ENCODE data around the gene CD36. TPM values are rescaled to one million over a fixed set of nuclear protein-coding genes. Genes with fewer than 3 reads are reported as not detected.
"Not testable (repeated sequence)": the region's sequence is repeated elsewhere in the genome, so short reads cannot be mapped to it uniquely, and the experiment has no call there.

CD36 gene
- polyA plus RNA-seq, 3 donors = 22.6 to 33.6 (median 27.3) TPM

DNA sequence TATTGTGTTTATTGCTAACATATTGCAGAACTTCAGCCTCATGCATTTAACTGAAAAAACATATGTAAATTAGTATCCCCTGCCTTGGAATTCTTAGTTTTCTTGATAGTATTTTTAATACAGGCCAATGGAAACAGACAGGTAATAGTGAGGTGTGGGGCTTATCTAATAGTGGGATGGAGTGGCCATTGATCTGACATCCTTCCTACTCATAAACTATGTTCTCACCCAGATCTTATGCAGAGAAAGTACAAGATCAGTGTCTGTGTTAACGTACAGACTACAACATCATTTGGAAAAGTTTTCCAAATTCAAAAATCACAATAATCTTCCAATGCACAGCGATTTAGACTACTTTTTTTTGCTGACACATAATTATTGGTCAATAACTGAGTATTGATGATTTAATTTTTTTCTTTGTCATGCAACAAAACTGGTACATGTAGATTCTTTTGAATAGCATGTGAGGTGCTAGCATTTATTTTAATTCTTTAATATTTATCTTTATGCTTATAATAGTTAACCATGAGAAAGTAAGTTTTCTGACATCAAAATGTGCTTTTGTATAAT, 9.7 kb downstream of the CD36 start:
- no peak for DNase-seq

DNA sequence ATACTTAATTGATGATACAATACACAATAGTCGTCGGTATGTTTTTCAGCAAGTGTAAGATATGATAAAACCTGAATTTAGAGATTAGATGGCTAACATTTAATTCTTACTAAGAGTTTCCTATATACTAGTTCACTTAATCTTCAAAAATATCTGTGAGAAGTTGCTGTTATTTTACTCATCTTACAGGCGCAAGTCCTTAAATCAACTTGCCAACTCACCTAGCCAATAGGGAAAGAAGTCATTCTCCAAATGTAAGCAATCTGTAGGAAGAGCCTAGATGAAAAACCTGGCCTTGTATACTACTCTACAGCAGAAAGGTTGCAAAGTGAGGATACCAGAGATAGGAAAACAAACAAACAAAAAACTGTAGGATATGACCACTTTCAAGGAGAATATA, 10.6 kb downstream of the CD36 start:
- no peak for DNase-seq

DNA sequence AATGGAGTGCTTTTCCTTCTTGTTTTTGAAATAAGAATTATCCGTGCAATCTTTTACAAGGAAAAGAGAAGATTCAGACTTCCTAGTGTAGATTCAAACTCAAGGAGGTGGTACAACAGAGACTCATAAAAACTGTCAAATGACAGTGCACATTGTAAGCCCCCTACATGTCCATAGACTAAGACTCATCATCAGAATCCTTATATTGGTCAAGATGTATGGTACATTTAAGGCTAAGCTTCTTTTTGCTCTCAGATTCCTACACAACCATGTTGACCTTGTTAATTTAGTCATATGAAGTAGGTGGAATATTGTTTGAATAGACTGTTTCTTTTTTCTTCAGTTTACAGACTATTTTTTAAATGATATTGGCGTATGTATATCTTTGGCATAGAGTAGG, 11.6 kb downstream of the CD36 start:
- no peak for DNase-seq

DNA sequence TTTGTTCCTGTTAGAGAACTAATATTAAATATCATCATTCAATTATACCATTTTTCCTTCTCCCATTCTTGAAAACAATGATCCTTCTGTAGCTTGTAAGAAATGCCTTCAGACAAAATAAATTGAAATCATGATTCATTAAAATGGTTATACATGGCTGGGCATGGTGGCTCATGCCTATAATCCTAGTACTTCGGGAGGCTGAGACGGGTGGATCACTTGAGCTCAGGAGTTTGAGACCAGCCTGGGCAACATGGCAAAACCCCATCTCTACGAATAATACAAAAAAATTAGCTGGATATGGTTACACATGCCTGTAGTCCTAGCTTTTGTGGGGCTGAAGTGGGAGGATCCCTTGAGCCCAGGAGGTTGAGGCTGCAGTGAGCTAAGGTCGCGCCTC, 13.0 kb downstream of the CD36 start:
- DNase-seq = no peak

DNA sequence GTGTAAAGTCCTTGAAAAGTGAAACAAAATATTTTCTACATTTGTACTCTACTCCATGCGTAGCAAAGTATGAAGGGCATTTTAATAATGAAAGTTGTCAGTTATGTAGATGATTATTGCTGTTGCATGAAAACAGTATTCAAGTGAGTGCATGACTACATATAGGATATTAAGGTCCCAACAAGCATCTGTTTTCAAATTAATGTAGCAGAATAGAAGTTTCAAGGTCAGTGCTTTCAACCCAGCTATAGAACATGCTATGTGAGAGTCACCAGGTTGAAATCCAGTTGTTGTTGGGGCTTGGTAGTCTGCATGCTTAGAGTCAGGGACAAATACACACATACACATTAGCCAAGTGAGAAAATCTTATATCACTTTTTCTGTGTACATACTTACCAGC, 14.8 kb downstream of the CD36 start:
- DNase-seq = no peak

DNA sequence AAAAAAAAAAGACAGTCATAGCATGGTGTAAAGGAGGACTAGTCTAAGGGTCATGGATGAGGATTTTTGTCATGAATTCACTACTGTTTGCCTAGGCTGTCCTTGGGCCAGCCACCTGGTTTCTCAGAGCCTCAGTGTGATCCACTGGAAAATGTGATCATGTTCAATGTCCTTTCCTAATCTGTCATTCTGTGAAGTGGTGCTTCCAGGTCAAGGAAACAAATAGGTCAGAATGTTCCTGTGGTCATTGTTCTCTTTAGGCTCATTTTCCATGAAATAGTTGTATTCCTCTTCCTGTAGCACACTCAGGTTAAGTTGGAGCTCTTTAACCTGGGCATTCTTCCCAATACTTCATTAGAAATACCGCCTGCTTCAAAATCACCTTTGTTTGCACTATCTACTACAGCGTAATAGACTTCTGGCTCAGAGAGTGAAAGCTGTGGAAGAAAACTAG, 16.5 kb downstream of the CD36 start:
- DNase-seq = no peak

DNA sequence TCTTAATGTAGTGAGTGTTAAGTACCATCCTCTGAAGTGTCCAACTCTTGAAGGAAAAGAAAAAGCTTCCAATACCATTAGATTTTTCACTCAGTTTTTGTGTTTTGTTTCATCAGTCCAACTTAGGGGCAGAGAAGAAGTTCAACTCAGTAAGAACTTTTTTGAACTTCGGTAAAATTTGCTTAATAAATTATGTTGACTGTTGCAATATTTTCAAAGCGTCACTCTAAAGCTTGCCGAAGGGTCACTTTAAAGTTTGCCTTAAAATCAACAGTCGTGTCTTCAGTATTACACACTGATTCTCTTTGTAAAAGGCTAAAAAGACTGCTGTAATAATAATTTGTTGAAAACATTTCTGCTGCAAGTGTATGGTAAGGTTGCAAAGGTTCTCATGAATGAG, 17.6 kb downstream of the CD36 start:
- no peak for DNase-seq

DNA sequence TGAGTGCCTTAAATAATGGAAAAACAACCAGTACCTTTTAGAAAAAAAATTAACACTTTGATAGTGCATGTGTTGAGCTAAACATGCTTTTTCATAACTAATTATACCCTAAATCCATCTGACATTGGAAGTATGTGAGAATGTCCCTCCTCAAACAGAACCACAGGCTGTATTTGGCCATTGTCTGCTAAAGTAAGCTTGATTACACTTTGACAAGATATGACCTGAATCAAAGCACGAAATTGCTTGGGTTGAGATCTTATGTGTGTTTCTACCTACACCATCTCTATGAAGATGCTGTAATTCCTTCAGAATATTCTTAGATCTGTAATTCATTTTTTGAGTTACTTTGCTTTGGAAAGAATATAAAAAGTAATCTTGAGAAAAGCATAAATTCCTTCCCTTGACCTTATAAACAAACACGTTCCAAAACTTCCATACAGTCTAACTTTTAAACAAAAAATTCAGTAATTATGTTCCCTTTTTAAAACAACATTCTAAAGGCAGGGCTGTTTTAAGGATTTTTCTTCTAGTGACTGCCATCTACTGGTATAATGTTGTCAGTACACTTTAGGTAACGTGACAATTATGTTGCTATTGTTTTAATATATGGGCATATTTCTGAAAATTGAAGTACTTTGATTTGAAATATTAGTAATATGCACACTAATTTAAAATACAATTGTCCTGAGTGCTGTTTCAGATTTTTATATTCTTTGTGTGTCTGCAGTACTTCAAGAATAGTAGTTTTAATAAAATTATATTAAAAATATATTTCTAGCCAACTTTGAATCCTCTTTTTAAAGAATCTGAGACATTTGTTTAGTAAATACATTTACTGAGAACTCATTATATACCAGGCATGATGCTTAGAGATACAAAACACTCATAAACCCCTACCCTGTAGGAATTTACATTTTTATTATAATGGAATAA, 20.9 kb downstream of the CD36 start:
- DNase-seq = no peak

DNA sequence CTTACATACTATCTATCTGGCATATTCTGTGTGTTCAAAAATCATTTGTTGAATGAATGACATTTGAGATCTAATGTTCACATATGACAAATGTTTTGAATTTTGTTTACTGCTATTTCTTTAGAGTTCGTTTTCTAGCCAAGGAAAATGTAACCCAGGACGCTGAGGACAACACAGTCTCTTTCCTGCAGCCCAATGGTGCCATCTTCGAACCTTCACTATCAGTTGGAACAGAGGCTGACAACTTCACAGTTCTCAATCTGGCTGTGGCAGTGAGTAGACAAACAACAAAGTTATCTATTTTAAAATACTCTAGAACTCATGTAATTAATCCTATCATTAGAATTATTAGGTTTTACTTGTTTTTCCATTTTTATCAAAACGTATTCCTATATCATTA, 22.5 kb downstream of the CD36 start:
- DNase-seq = no peak

DNA sequence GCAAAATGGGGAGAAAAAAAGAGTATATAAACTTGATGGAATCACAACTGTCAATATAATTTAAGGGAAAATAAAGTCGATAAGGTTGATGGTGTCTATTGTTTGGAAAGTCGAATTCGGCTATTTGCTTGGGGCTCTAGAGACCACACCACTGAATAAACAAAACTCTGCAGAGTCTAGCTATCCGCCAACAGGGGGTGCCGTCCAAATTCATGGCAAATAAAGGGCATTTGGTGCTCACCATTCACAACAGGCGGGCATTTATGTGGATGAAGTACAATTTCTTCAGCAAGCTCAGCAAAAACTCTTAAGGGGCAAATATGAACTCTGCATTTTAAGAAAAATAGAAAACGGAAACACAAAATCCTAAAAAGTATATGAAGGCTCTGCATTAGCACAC, 23.3 kb downstream of the CD36 start:
- DNase-seq = no peak

DNA sequence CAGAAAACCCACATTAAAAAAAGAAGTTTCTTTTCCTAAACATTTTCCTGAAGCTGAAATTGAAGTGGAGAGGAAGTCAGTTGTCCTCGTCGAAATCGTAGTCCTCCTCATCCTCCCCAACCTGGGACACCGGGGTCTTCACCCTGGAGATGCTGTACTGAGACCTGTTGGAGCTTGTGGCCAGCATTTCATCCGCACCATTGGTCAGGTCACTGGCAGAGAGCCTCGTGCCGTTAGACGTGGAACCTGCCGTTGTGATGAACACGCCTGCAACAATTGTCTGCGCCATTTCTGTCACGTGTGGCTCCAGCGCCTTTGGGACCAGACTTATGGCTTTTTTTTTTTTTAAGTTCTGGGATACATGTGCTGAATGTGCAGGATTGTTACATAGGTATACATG, 23.8 kb downstream of the CD36 start:
- no peak for DNase-seq

DNA sequence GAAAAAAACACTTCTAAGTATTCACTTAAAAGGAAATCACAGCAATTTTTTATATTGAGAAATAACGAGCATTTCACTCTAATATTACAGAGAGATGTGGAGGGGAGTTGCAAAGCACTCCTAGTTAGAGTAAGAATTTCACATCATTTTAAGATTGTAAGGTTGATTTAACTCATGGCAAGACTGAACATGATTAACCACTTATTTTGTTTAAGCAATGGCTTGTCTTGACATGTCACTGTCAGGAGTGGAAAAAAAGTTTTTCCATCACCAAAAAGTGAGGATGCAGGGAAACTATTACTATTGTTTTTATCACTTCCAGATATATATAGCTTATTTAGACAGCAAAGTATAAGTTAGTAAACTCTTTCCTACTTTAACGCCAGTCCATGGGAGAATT, 27.1 kb downstream of the CD36 start:
- no peak for DNase-seq

DNA sequence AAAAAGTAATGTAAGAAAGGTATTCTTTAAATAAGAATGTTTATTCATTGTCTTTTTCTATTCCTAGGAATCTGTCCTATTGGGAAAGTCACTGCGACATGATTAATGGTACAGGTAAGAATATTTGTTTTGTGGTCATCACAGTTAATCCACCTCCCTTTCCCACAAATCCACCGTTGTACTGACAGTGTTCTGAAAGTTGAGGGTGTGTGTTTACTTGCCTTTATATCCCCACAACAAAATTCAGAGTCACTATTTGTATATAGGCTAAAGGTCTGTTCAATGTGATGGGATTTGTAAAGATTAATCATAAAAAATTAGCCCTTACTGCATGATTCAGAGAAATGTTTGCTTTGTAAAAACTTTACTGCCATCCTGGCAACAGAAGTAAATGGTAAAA, 27.9 kb downstream of the CD36 start:
- DNase-seq = no peak

DNA sequence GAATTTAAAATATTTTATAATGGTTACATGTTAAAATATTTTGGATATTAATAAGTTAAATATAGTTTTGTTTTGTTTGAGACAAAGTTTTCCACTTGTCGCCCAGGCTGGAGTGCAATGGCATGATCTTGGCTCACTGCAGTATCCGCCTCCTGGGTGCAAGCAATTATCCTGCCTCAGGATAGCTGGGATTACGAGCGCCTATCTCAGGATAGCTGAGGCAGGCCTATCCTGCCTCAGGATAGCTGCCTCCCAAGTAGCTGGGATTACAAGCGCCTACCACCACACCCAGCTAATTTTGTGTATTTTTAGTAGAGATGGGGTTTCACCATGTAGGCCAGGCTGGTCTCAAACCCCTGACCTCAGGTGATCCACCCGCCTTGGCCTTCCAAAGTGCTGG, 30.9 kb downstream of the CD36 start:
- DNase-seq = not testable (repeated sequence)

DNA sequence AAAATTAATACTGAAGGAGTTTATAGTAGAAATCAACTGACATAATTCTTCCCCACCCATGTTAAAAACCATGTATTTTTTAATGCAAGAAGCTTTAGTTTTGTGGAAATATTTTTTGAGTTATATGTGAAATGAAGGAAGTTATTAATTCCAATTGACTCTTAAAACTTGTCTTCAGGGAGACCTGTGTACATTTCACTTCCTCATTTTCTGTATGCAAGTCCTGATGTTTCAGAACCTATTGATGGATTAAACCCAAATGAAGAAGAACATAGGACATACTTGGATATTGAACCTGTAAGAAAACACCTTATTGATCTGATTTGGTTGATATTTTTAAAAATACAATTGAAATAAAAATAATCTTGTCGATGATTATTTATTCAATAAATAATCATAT, 33.3 kb downstream of the CD36 start:
- DNase-seq = no peak

DNA sequence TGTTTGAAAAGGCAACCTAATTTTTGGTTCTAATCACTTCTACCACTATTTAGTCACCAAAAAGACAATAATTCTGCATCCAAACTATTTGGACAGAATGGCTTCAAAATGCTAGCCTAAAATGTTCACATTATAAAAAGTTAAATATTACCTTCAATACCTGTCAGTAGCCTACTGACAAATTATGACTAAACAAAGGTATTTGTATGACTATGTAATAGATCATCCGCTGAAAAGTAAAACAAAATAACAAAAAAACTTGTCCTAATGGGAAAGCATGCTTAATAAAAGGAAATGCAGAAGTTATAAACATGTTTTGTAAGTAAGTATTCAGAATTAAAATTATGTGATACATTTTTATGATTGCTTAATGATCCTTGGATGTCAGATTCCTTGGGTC, 36.6 kb downstream of the CD36 start:
- no peak for DNase-seq

DNA sequence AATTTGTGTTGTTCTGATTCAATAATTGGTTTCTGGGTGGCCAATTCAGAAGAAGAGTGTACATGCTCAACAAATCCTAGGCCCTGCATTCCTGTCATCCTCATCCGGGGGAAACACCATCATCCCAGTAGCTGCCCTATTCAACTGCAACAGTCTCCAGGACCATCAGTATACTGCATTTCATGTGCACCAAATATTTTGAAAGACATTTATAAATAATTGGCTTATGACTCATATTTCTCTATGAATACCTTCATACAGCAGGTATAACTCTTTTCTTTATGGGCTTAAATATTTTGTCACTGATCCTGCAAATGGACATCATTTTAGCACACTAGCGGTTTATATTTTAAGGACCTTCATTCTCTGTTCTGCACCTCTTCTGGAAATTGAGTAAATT, 38.0 kb downstream of the CD36 start:
- no peak for DNase-seq

DNA sequence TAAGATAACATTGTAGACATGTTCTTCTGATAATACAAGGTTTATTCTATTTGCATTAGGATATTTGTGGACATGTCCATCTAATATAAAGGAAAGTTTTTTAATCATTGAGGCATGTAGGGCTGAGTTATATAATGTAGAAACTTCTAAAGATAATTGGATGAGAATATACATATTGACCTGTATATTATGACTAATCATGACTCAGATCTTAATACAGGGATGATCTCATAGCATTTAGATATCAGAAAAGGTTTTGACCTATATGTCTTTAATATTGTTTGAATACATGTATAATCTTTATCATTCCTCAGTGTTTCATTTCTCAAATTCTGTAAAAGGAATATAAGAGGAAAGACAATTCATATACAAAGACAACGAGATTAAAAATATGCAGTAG, 39.2 kb downstream of the CD36 start:
- DNase-seq = no peak

DNA sequence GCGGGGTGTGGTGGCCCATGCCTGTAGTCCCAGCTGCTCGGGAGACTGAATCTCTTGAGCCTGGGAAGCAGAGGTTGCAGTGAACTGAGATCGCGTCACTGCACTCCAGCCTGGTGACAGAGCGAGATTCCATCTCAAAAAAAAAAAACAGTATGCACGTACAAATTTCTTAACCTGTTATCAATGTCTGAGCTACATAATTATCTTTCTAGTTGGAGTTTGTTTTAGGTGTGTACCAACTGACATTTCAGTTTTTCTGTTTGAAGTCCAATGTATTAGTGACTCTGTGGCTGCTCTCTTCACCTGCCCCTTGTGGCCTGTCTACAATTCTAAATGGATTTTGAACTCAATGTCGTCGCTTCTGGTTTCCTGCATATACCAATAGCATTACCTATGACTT, 40.3 kb downstream of the CD36 start:
- DNase-seq = no peak

DNA sequence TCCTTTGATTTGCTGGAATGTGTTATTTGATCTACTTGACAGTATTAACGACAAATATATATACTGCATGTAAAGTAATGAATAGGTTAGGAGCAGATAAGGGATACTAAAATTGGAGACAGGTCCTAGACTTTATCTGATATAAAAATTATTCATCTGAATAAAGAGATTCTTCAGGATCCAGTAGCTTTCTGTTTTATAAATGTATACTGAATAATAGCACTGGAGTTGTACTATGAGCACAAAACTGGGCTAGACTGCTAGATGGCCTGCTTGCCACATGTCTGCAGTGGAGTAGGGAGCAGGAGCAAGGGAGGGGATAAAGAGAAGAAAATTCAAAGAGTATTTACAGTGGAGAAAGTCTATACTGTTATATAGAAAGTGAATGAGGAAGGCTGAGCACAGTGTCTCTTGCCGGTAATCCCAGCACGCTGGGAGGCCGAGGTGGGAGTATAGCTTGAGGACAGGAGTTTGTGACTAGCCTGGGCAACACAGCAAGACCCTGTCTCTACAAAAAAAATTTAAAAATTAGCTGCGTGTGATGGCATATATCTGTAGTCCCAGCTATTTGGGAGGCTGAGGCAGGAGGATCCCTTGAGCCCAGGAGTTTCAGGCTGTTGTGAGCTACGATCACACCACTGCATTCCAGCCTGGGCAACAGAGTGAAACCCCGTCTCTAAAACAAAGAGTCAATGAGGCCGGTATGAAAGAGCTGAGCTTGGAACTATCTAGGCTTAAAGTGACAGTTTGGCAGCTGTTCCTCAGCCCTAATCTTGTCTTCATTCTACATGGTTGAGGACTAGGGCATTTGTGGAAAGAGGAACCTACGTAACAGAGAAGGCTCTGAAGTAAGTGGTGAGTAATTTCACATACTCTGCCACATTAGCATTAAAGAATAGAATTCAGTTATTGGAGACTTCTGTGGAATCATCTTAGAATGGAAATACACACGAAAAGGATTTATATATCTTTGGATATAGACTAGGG, 41.8 kb downstream of the CD36 start:
- DNase-seq = no peak

DNA sequence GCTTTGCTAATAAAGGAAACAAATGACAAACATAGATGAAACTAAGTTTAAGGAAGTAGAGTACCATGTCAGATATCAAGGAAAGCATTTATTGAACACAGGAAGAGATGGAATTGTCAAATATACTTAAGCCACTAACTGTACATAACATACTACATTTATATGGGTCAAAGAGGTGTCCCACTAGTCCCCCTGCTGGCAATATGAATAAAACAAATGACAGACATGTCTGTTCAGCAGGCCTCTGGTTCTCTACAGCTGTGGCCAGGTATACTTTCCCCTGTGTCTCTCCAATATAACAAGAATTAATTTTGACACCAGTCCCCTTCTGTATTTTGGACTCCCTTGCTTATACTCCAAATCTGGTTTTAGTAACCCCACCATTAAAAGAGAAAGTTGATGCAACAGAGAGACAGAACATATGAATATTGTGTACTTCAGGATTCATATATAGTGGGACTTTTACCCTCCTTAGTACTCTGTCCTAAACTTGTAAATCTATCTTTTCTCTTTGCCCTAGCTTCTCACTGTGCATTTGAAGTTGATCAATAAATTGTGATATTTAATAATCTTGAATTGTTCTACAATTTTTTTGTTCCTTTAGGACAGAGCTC, 42.9 kb downstream of the CD36 start:
- no peak for DNase-seq

DNA sequence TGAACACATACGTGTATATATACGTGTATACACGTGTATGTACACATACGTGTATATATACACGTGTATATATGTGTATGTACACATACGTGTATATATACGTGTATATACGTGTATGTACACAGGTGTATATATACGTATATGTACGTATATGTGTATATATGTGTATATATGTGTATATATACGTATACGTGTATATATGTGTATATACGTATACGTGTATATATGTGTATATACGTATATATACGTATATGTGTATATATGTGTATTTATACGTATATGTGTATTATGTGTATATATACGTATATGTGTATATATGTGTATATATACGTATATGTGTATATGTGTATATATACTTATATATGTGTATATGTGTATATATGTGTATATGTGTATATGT, 44.3 kb downstream of the CD36 start:
- no peak for DNase-seq
